A549 (cell line): ENCODE results near the gene VPS51. TPM values are rescaled to one million over a fixed set of nuclear protein-coding genes. Genes with fewer than 3 reads are reported as not detected.

Experiments
- ATAC-seq, 2 experiments: fragments of 200-7000 bp in 1 of 2; fragments of >200 bp in 1 of 2; cut with Nextera tagmentation in 1 of 2; cut with Tn5 transposase in 1 of 2; 3 replicates each; pipeline versions ENCODE4 v1.8.0 to v1.9.1; 2018 to 2020; ENCODE audit warnings: mild to moderate bottlenecking in 1 of 2, moderate library complexity in 1 of 2
- CTCF ChIA-PET: fragments of 300-600 bp; sonication (Branson Sonifier 250); formaldehyde crosslinking; extraction: SDS; loops from one replicate; lab custom pipeline; 2021; ENCODE audit warnings: antibody characterized with exemption, inconsistent platforms; lab: Yijun Ruan, JAX
- POLR2A ChIA-PET: fragments of 350-600 bp; formaldehyde crosslinking; extraction: SDS; loops from one replicate; lab custom pipeline; 2021; ENCODE audit warnings: antibody characterized with exemption, inconsistent platforms; lab: Yijun Ruan, JAX
- DNase-seq, 2 experiments: peaks; one replicate each; pipeline versions ENCODE4 v3.0.0 to v3.0.0-alpha.2; 2011 to 2016; ENCODE audit warnings: low read depth in 1 of 2, low spot score in 1 of 2
- FAIRE-seq: peaks from 2 replicates; lab custom pipeline; 2011; peaks lifted over from hg19 to GRCh38; lab: Jason Lieb, UNC
- H3K27ac ChIP-seq, 2 experiments: fragments of >200 bp; sonication (Bioruptor Twin); formaldehyde crosslinking; 3 replicates each; pipeline ENCODE4 v1.5.1; 2016 to 2017
- H3K4me1 ChIP-seq: fragments of >200 bp; sonication (Bioruptor Twin); formaldehyde crosslinking; 3 replicates; pipeline ENCODE4 v1.6.1; 2016
- H3K4me2 ChIP-seq: fragments of >200 bp; sonication (Bioruptor Twin); formaldehyde crosslinking; 3 replicates; pipeline ENCODE4 v1.6.1; 2016
- H3K4me3 ChIP-seq: fragments of >200 bp; sonication (Bioruptor Twin); formaldehyde crosslinking; 3 replicates; pipeline ENCODE4 v1.5.1; 2016
- H3K9me3 ChIP-seq: fragments of >200 bp; sonication (Bioruptor Twin); formaldehyde crosslinking; 3 replicates; pipeline ENCODE4 v1.6.1; 2016
- ATOH8 ChIP-seq: fragments of 250-450 bp; sonication (Bioruptor Pico); IDR thresholded peaks from 2 replicates; pipeline ENCODE4 v1.5.0; 2020; ENCODE audit warnings: low read depth, mild to moderate bottlenecking, moderate library complexity
- CBX2 ChIP-seq: fragments of 200-600 bp; sonication (generic); IDR thresholded peaks from 2 replicates; pipeline ENCODE4 v1.6.1; 2016; ENCODE audit warnings: low read depth, mild to moderate bottlenecking, borderline replicate concordance
- CEBPB ChIP-seq, 2 experiments: fragments of >200 bp in 1 of 2; sonication (Bioruptor Twin) in 1 of 2; formaldehyde crosslinking in 1 of 2; IDR thresholded peaks; 2 replicates each; pipeline ENCODE4 v1.6.1; 2012 to 2016
- CHD4 ChIP-seq: fragments of 200-600 bp; sonication (generic); IDR thresholded peaks from 2 replicates; pipeline ENCODE4 v1.6.1; 2016; ENCODE audit warnings: antibody characterized with exemption, mild to moderate bottlenecking, borderline replicate concordance
- EP300 ChIP-seq, 2 experiments: fragments of >200 bp; sonication (Bioruptor Twin); formaldehyde crosslinking; IDR thresholded peaks; 2 replicates in 1 of 2; 3 replicates in 1 of 2; pipeline ENCODE4 v1.6.1; 2016 to 2017
- KDM5A ChIP-seq: fragments of 200-600 bp; sonication (generic); IDR thresholded peaks from 2 replicates; pipeline ENCODE4 v1.6.1; 2016; ENCODE audit warnings: antibody characterized with exemption, mild to moderate bottlenecking
- MAFK ChIP-seq: fragments of 450-650 bp; IDR thresholded peaks from 2 replicates; pipeline ENCODE4 v1.6.1; 2014; ENCODE audit not compliant: partially characterized antibody
- MAX ChIP-seq: IDR thresholded peaks from 2 replicates; pipeline ENCODE4 v1.6.1; 2012
- MYC ChIP-seq: IDR thresholded peaks from 2 replicates; pipeline ENCODE4 v1.6.1; 2012; ENCODE audit warnings: mild to moderate bottlenecking, inconsistent platforms, low read length, improper control_type of control experiment, borderline replicate concordance
- NFE2L2 ChIP-seq: fragments of 150-350 bp; conservative IDR thresholded peaks from 2 replicates; pipeline ENCODE4 v1.6.1; 2014; ENCODE audit warnings: low read length
- RAD21 ChIP-seq, 2 experiments: fragments of >200 bp in 1 of 2; sonication (Bioruptor Twin) in 1 of 2; formaldehyde crosslinking in 1 of 2; IDR thresholded peaks in 1 of 2; conservative IDR thresholded peaks in 1 of 2; 2 replicates in 1 of 2; 3 replicates in 1 of 2; pipeline ENCODE4 v1.6.1; 2012 to 2018; ENCODE audit warnings: inconsistent platforms in 1 of 2
- REST ChIP-seq: fragments of 200-600 bp; sonication (generic); IDR thresholded peaks from 2 replicates; pipeline ENCODE4 v1.6.1; 2016; ENCODE audit warnings: antibody characterized with exemption, mild to moderate bottlenecking, moderate library complexity
- SMC3 ChIP-seq: fragments of >200 bp; sonication (Bioruptor Twin); formaldehyde crosslinking; IDR thresholded peaks from 3 replicates; pipeline ENCODE4 v1.6.1; 2018; ENCODE audit warnings: inconsistent platforms
- TP53 ChIP-seq: fragments of 250-450 bp; sonication (Bioruptor Pico); IDR thresholded peaks from 2 replicates; pipeline ENCODE4 v1.5.0; 2021; ENCODE audit warnings: mild to moderate bottlenecking, moderate library complexity
- USF2 ChIP-seq: fragments of 450-650 bp; IDR thresholded peaks from 2 replicates; pipeline ENCODE4 v1.6.1; 2014; ENCODE audit warnings: antibody characterized with exemption
- ZC3H11A ChIP-seq: fragments of 450-650 bp; IDR thresholded peaks from 2 replicates; pipeline ENCODE4 v1.6.1; 2014; ENCODE audit warnings: antibody characterized with exemption, mild to moderate bottlenecking
- ZFP36 ChIP-seq: fragments of 450-650 bp; IDR thresholded peaks from 2 replicates; pipeline ENCODE4 v1.6.1; 2014; ENCODE audit warnings: borderline replicate concordance; ENCODE audit not compliant: partially characterized antibody
- WGBS: methylation state at CpG from one replicate; pipeline ENCODE4 v1.1.6; 2017; ENCODE audit errors: missing lambda C conversion rate; 5-methylcytosine and 5-hydroxymethylcytosine counted together
- polyA plus RNA-seq, 4 experiments: library from polyadenylated mRNA; depleted of rRNA in 3 of 4; stranded (reverse); fragments of >200 nt; fragmentation: RNase III in 1 of 4; extraction: RNeasy Plus Mini Kit Qiagen cat#74134 plus additional on column Dnase treatment in 1 of 4; gene quantifications; 2 replicates in 3 of 4; 3 replicates in 1 of 4; pipeline ENCODE4 v1.2.3, GENCODE V29; 2011 to 2017

VPS51 gene
- polyA plus RNA-seq, 2 of the 4 experiments (the other 2 are of a cell fraction), result 37.2 to 51.0 TPM

- Histone ChIP-seq H3K4me1 (no peaks in the 10 kb centered on the region), H3K4me3 (no peak within 1 kb of the TSS), H3K27ac (no peak within 1 kb of the TSS), H3K9me3 (no peaks in the 10 kb centered on the region), H3K4me2 (no peak within 1 kb of the TSS)
- ChIA-PET POLR2A (interaction anchor here (0.6 kb wide), 1 partner anchor 43 kb away, joined by 4 read pairs; no protein-coding TSS in a partner anchor), CTCF (interaction anchor here (0.6 to 2.3 kb wide), 10 partner anchors 10 to 283 kb away, joined by 3 to 10 read pairs (median 3); partner anchors contain the start of gene SNX15)
- DNase-seq (no peak), ATAC-seq (no peak), FAIRE-seq (no peak)
- WGBS, result 81% methylated on average over 8 of the region's 8 CpGs
- TF ChIP-seq CEBPB (IDR thresholded peaks at IDR 0.05), result no peak
- no peak for TF ChIP-seq CHD4
- TF ChIP-seq REST, result no peak
- no peak for TF ChIP-seq MAFK
- no peak for TF ChIP-seq EP300 (IDR thresholded peaks at IDR 0.05)
- TF ChIP-seq ZFP36, result no peak
- no peak for TF ChIP-seq MAX
- TF ChIP-seq RAD21 (conservative IDR thresholded peaks at IDR 0.05 in 1 of 2, IDR thresholded peaks at IDR 0.05 in 1 of 2), result no peak
- no peak for TF ChIP-seq SMC3
- no peak for TF ChIP-seq TP53 (CRISPR knock-in tag)
These were observed 37.5 kb upstream of the VPS51 start, which contains the start of gene NAALADL1 for GRCh38 chr11:65058419-65059054. Gene NAALADL1, minus strand, starts transcription at chr11:65058553. Its CDS starts 32 bp downstream, at chr11:65058521.

GRCh38 chr11:65059523-65059922 lies 36.5 kb upstream of the VPS51 start:
- Histone ChIP-seq H3K9me3 (no peaks in the 10 kb centered on the region), H3K4me2 (no peak overlapping the region), H3K4me3 (no peak overlapping the region), H3K4me1 (no peaks in the 10 kb centered on the region), H3K27ac (no peak overlapping the region)
- DNase-seq, result no peak
- WGBS, result 47% methylated on average over 3 of the region's 3 CpGs
- ChIA-PET POLR2A (no interaction called here), CTCF (interaction anchor here (0.7 to 2.3 kb wide), 5 partner anchors 12 to 47 kb away, joined by 3 to 10 read pairs (median 4); no protein-coding TSS in a partner anchor)
- no peak for FAIRE-seq
- peak; percentile 16 to 48; a peak in 2 of 6 replicates for ATAC-seq
- no peak for TF ChIP-seq ZC3H11A
- no peak for TF ChIP-seq CEBPB (IDR thresholded peaks at IDR 0.05)
- no peak for TF ChIP-seq NFE2L2
- TF ChIP-seq ATOH8 (CRISPR knock-in tag), result no peak
- TF ChIP-seq TP53 (CRISPR knock-in tag), result no peak
- no peak for TF ChIP-seq CBX2
- no peak for TF ChIP-seq USF2
- no peak for TF ChIP-seq KDM5A
- no peak for TF ChIP-seq MYC
- TF ChIP-seq EP300 (IDR thresholded peaks at IDR 0.05), result no peak
